H1 (cell line): Measurements from ENCODE around the gene OVCH1. TPM values are rescaled to one million over a fixed set of nuclear protein-coding genes. Genes with fewer than 3 reads are reported as not detected.

Experiments used
- CTCF ChIA-PET: fragments of 300-600 bp; sonication (Branson Sonifier 250); formaldehyde crosslinking; loops from one replicate; lab custom pipeline; 2021; ENCODE audit not compliant: partially characterized antibody; lab: Charles Lee
- POLR2A ChIA-PET: fragments of 300-600 bp; sonication (Branson Sonifier 250); formaldehyde crosslinking; loops from one replicate; lab custom pipeline; 2021; ENCODE audit warnings: inconsistent platforms; ENCODE audit not compliant: partially characterized antibody; lab: Charles Lee
- DNase-seq, 2 experiments: peaks; one replicate each; pipeline versions ENCODE4 v3.0.0 to v3.0.0-alpha.2; 2010 to 2022; ENCODE audit warnings: low spot score in 2 of 2, low read depth in 1 of 2, mixed read lengths in 1 of 2
- FAIRE-seq: peaks from 2 replicates; lab custom pipeline; 2011; peaks lifted over from hg19 to GRCh38; lab: Jason Lieb, UNC
- H2AFZ ChIP-seq: 2 replicates; pipeline ENCODE4 v1.8.1; 2012; ENCODE audit warnings: low read length, inconsistent platforms
- H2AK5ac ChIP-seq: 2 replicates; pipeline ENCODE4 v1.6.1; 2013; ENCODE audit warnings: low read depth, low read length
- H2BK120ac ChIP-seq: replicated peaks from 2 replicates; pipeline ENCODE3; 2013; ENCODE audit warnings: low read depth, low read length, inconsistent platforms
- H2BK12ac ChIP-seq: 2 replicates; pipeline ENCODE4 v1.6.1; 2013; ENCODE audit warnings: low read depth, low read length
- H2BK15ac ChIP-seq: 2 replicates; pipeline ENCODE4 v1.6.1; 2013; ENCODE audit warnings: low read length
- H2BK20ac ChIP-seq: 2 replicates; pipeline ENCODE4 v1.6.1; 2013; ENCODE audit warnings: low read length
- H2BK5ac ChIP-seq: 2 replicates; pipeline ENCODE4 v1.6.1; 2013; ENCODE audit warnings: low read depth, low read length
- H3K14ac ChIP-seq: 2 replicates; pipeline ENCODE4 v1.6.1; 2013; ENCODE audit warnings: inconsistent platforms; ENCODE audit not compliant: insufficient read length
- H3K18ac ChIP-seq: 2 replicates; pipeline ENCODE4 v1.6.1; 2013; ENCODE audit warnings: low read length; ENCODE audit errors: extremely low read depth
- H3K23ac ChIP-seq: 2 replicates; pipeline ENCODE4 v1.6.1; 2013; ENCODE audit warnings: inconsistent platforms; ENCODE audit not compliant: insufficient read length
- H3K23me2 ChIP-seq: 2 replicates; pipeline ENCODE4 v1.6.1; 2013; ENCODE audit warnings: low read depth, low read length
- H3K27ac ChIP-seq: 2 replicates; pipeline ENCODE4 v1.6.1; 2011; ENCODE audit warnings: low read depth, low read length, inconsistent platforms
- H3K27me3 ChIP-seq, 4 experiments: replicated peaks in 1 of 4; 1 replicate in 1 of 4; 2 replicates in 3 of 4; pipeline versions ENCODE4 v1.6.1 to v1.8.1; 2011 to 2013; ENCODE audit warnings: low read length in 3 of 4, mild to moderate bottlenecking in 3 of 4, inconsistent platforms in 2 of 4, mixed read lengths in 2 of 4, moderate library complexity in 1 of 4; ENCODE audit not compliant: control insufficient read depth in 3 of 4, insufficient read depth in 3 of 4; ENCODE audit errors: extremely low read depth in 1 of 4
- H3K36me3 ChIP-seq, 4 experiments: 2 replicates each; pipeline versions ENCODE4 v1.6.1 to v1.8.1; 2011 to 2013; ENCODE audit warnings: mild to moderate bottlenecking in 4 of 4, low read length in 3 of 4, moderate library complexity in 2 of 4, control low read depth in 1 of 4, inconsistent platforms in 1 of 4; ENCODE audit not compliant: insufficient read depth in 4 of 4, control insufficient read depth in 2 of 4
- H3K4ac ChIP-seq: replicated peaks from 2 replicates; pipeline ENCODE3; 2013; ENCODE audit warnings: low read length, low read depth, mixed read lengths, inconsistent platforms; ENCODE audit not compliant: insufficient read length
- H3K4me1 ChIP-seq, 4 experiments: replicated peaks in 1 of 4; 1 replicate in 1 of 4; 2 replicates in 3 of 4; pipeline versions ENCODE4 v1.6.1 to v1.8.1; 2011 to 2013; ENCODE audit warnings: low read length in 3 of 4, inconsistent platforms in 2 of 4, mixed read lengths in 1 of 4; ENCODE audit not compliant: insufficient read depth in 4 of 4, control insufficient read depth in 3 of 4
- H3K4me2 ChIP-seq, 2 experiments: 2 replicates each; pipeline versions ENCODE4 v1.6.1 to v1.8.1; 2011 to 2013; ENCODE audit warnings: low read depth in 2 of 2, low read length in 2 of 2, control low read depth in 1 of 2, inconsistent platforms in 1 of 2, mild to moderate bottlenecking in 1 of 2; ENCODE audit not compliant: insufficient read depth in 1 of 2
- H3K4me3 ChIP-seq, 4 experiments: fragments of 200-600, 300-600 bp in 1 of 4; sonication (generic), shearing (Covaris generic), sonication (Bioruptor Twin) in 1 of 4; 2 replicates each; pipeline versions ENCODE4 v1.5.1 to v1.8.1; 2011 to 2016; ENCODE audit warnings: low read length in 4 of 4, low read depth in 3 of 4, control low read depth in 2 of 4, inconsistent platforms in 2 of 4, mild to moderate bottlenecking in 2 of 4, mixed read lengths in 1 of 4, moderate library complexity in 1 of 4; ENCODE audit not compliant: insufficient read depth in 2 of 4; ENCODE audit errors: extremely low read depth in 1 of 4
- H3K56ac ChIP-seq: replicated peaks from 2 replicates; pipeline ENCODE3; 2013; ENCODE audit warnings: low read depth, mild to moderate bottlenecking, mixed read lengths, low read length, inconsistent platforms; ENCODE audit not compliant: insufficient read length
- H3K79me1 ChIP-seq: 2 replicates; pipeline ENCODE4 v1.6.1; 2013; ENCODE audit warnings: low read depth, low read length, control low read depth
- H3K79me2 ChIP-seq, 2 experiments: 2 replicates each; pipeline versions ENCODE4 v1.6.1 to v1.8.1; 2012 to 2013; ENCODE audit warnings: low read length in 2 of 2, mild to moderate bottlenecking in 2 of 2, inconsistent platforms in 1 of 2; ENCODE audit not compliant: insufficient read depth in 2 of 2, control insufficient read depth in 1 of 2
- H3K9ac ChIP-seq, 4 experiments: replicated peaks in 1 of 4; 1 replicate in 1 of 4; 2 replicates in 3 of 4; pipeline versions ENCODE4 v1.6.1 to v1.8.1; 2011 to 2013; ENCODE audit warnings: low read depth in 3 of 4, low read length in 3 of 4, control low read depth in 2 of 4, mild to moderate bottlenecking in 2 of 4, moderate library complexity in 2 of 4, inconsistent platforms in 1 of 4; ENCODE audit errors: extremely low read depth in 1 of 4
- H3K9me3 ChIP-seq, 2 experiments: 2 replicates each; pipeline versions ENCODE4 v1.6.1 to v1.8.1; 2012 to 2013; ENCODE audit warnings: mild to moderate bottlenecking in 2 of 2, moderate library complexity in 2 of 2, control low read depth in 1 of 2, inconsistent platforms in 1 of 2, low read depth in 1 of 2, low read length in 1 of 2, mixed read lengths in 1 of 2; ENCODE audit not compliant: insufficient read depth in 2 of 2
- H4K20me1 ChIP-seq, 2 experiments: replicated peaks in 1 of 2; 2 replicates each; pipeline versions ENCODE3 to v1.8.1; 2011 to 2013; ENCODE audit warnings: inconsistent platforms in 2 of 2, low read length in 2 of 2, mild to moderate bottlenecking in 1 of 2; ENCODE audit not compliant: insufficient read depth in 2 of 2, control insufficient read depth in 1 of 2
- H4K5ac ChIP-seq: 2 replicates; pipeline ENCODE4 v1.6.1; 2013; ENCODE audit warnings: low read length, low read depth, mixed read lengths, inconsistent platforms; ENCODE audit not compliant: insufficient read length
- H4K8ac ChIP-seq: 2 replicates; pipeline ENCODE4 v1.8.0; 2013; ENCODE audit warnings: mild to moderate bottlenecking, moderate library complexity, low read length, inconsistent platforms; ENCODE audit not compliant: insufficient read depth; ENCODE audit errors: extremely low read depth
- H4K91ac ChIP-seq: replicated peaks from 2 replicates; pipeline ENCODE3; 2013; ENCODE audit warnings: low read length, mixed read lengths, inconsistent platforms; ENCODE audit not compliant: insufficient read length
- BACH1 ChIP-seq: IDR thresholded peaks from 2 replicates; pipeline ENCODE4 v1.6.1; 2012; ENCODE audit warnings: low read length, improper control_type of control experiment
- CBX5 ChIP-seq: fragments of 300-800, 300-1000 bp; sonication (generic); IDR thresholded peaks from 2 replicates; pipeline ENCODE4 v1.7.1; 2016; ENCODE audit warnings: antibody characterized with exemption, low read length, low read depth
- EGR1 ChIP-seq: IDR thresholded peaks from 2 replicates; pipeline ENCODE4 v1.6.1; 2011; ENCODE audit warnings: low read depth, low read length, borderline replicate concordance
- EZH2 ChIP-seq: fragments of 200-600 bp; sonication (generic); IDR thresholded peaks from 2 replicates; pipeline ENCODE4 v1.7.1; 2012; ENCODE audit warnings: low read depth, mild to moderate bottlenecking, moderate library complexity, low read length, inconsistent platforms; ENCODE audit not compliant: severe bottlenecking
- FOSL1 ChIP-seq: IDR thresholded peaks from 2 replicates; pipeline ENCODE4 v1.6.1; 2011; ENCODE audit warnings: mild to moderate bottlenecking, low read depth, low read length, moderate library complexity; ENCODE audit not compliant: insufficient read depth
- GTF2F1 ChIP-seq: IDR thresholded peaks from 2 replicates; pipeline ENCODE4 v1.6.1; 2012; ENCODE audit warnings: low read depth, low read length, improper control_type of control experiment, borderline replicate concordance
- NANOG ChIP-seq: IDR thresholded peaks from 2 replicates; pipeline ENCODE4 v1.6.1; 2011; ENCODE audit warnings: low read length, low read depth, mild to moderate bottlenecking, inconsistent platforms; ENCODE audit not compliant: insufficient read depth, poor library complexity, severe bottlenecking
- POU5F1 ChIP-seq: IDR thresholded peaks from 2 replicates; pipeline ENCODE4 v1.6.1; 2011; ENCODE audit warnings: low read depth, mild to moderate bottlenecking, low read length, moderate library complexity
- WGBS, 2 experiments: shearing (Covaris generic) in 1 of 2; methylation state at CpG; one replicate each; pipeline versions ENCODE4 v1.1.6 to v1.1.7; 2013 to 2015; ENCODE audit warnings: low lambda C conversion rate in 2 of 2, mixed read lengths in 2 of 2, inconsistent platforms in 1 of 2, low coverage in 1 of 2, missing lambda C conversion rate in 1 of 2; ENCODE audit not compliant: insufficient replicate concordance in 2 of 2, insufficient coverage in 1 of 2, insufficient read length in 1 of 2; ENCODE audit errors: extremely low coverage in 1 of 2, missing lambda C conversion rate in 1 of 2; 5-methylcytosine and 5-hydroxymethylcytosine counted together
- polyA plus RNA-seq, 7 experiments: library from polyadenylated mRNA; depleted of rRNA in 3 of 7; stranded (reverse) in 5 of 7; unstranded in 2 of 7; fragments of >200 nt in 5 of 7; fragments of 200-250 nt in 2 of 7; gene quantifications; 1 replicate in 5 of 7; 2 replicates in 1 of 7; 4 replicates in 1 of 7; pipeline versions ENCODE4 v1.2.1 to v1.2.3, GENCODE V29; 2011 to 2013; ENCODE audit warnings: missing spikeins in 2 of 7, mixed read lengths in 2 of 7
- total RNA-seq: library from RNA; stranded (reverse); fragmentation: NEBNext Ultra II Directional; extraction: Animal tissue kit (Norgen Biotek cat#: 25700); gene quantifications from 2 replicates; pipeline ENCODE4 v1.2.1, GENCODE V29; 2021
- TF ChIP-seq, protein P1 (sequence below): IDR thresholded peaks from 2 replicates; pipeline ENCODE4 v1.6.1; 2012; ENCODE audit warnings: low read length, inconsistent platforms
- TF ChIP-seq, protein P2 (sequence below), 3 experiments: IDR thresholded peaks; 1 replicate in 2 of 3; 2 replicates in 1 of 3; pipeline versions ENCODE4 v1.5.1 to v1.6.1; 2011; ENCODE audit warnings: low read length in 3 of 3, mild to moderate bottlenecking in 3 of 3, inconsistent platforms in 2 of 3, low read depth in 1 of 3, moderate library complexity in 1 of 3; ENCODE audit not compliant: insufficient read depth in 1 of 3; ENCODE audit errors: control extremely low read depth in 1 of 3

Gene OVCH1
- total and polyA plus RNA-seq, 2 of the 8 experiments (the other 6 are each of a cell fraction or from before 2014, with no cell fraction given), result 0.07 TPM; not detected in 1

DNA sequence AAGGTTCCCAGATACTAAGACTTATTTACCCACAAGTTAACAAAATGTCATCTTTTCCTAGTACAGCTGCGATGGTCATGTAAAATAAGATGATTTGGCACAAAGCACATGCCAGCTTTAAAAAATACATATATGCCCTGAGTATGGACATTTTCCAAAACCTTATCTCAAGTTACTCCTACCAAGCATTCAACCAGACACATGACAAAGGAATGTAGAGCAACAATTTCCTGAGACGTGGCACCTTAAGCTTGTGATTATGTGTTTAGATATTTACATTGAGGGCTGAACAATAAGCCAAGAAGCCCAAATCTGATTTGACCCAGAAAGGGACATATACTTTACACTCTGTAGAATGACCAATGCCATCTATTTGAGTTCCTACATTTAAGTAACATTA, 24.5 kb upstream of the OVCH1 start:
- H4K5ac ChIP-seq, result no peak overlapping the region
- H3K4me1 ChIP-seq, result no peaks in the 10 kb centered on the region
- H3K4me3 ChIP-seq, result no peak overlapping the region
- 97% methylated on average over 2 of the region's 2 CpGs; no CpG with 5 or more reads in 1 of the 2 experiments for WGBS, 2 experiments
- no peak overlapping the region for H3K27ac ChIP-seq
- no peaks in the 10 kb centered on the region for H3K79me1 ChIP-seq
- no peak overlapping the region for H2BK120ac ChIP-seq
- no peak overlapping the region for H4K91ac ChIP-seq
- H3K4me2 ChIP-seq, result no peak overlapping the region
- no peak overlapping the region for H3K56ac ChIP-seq
- no peaks in the 10 kb centered on the region for H3K23me2 ChIP-seq
- no peak overlapping the region for H2BK5ac ChIP-seq
- no peak for TF ChIP-seq CBX5
- no peak for TF ChIP-seq NANOG
- TF ChIP-seq EZH2, result no peak
- TF ChIP-seq EGR1, result no peak
- TF ChIP-seq, protein P1, sequence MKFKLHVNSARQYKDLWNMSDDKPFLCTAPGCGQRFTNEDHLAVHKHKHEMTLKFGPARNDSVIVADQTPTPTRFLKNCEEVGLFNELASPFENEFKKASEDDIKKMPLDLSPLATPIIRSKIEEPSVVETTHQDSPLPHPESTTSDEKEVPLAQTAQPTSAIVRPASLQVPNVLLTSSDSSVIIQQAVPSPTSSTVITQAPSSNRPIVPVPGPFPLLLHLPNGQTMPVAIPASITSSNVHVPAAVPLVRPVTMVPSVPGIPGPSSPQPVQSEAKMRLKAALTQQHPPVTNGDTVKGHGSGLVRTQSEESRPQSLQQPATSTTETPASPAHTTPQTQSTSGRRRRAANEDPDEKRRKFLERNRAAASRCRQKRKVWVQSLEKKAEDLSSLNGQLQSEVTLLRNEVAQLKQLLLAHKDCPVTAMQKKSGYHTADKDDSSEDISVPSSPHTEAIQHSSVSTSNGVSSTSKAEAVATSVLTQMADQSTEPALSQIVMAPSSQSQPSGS, result no peak
- no peak for TF ChIP-seq POU5F1
- no peak for TF ChIP-seq GTF2F1
- TF ChIP-seq BACH1, result no peak
- TF ChIP-seq, protein P2, sequence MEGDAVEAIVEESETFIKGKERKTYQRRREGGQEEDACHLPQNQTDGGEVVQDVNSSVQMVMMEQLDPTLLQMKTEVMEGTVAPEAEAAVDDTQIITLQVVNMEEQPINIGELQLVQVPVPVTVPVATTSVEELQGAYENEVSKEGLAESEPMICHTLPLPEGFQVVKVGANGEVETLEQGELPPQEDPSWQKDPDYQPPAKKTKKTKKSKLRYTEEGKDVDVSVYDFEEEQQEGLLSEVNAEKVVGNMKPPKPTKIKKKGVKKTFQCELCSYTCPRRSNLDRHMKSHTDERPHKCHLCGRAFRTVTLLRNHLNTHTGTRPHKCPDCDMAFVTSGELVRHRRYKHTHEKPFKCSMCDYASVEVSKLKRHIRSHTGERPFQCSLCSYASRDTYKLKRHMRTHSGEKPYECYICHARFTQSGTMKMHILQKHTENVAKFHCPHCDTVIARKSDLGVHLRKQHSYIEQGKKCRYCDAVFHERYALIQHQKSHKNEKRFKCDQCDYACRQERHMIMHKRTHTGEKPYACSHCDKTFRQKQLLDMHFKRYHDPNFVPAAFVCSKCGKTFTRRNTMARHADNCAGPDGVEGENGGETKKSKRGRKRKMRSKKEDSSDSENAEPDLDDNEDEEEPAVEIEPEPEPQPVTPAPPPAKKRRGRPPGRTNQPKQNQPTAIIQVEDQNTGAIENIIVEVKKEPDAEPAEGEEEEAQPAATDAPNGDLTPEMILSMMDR (IDR thresholded peaks at IDR 0.05; ENCODE audit: control extremely low read depth in 1 of 3, insufficient read depth in 1 of 3, low read depth in 1 of 3, low read length in 3 of 3), result no peak
- TF ChIP-seq FOSL1, result no peak
- TF ChIP-seq, all 59 proteins: peak for 0
- POLR2A ChIA-PET, result no interaction called here
- peaks cover 0 to 6% (median 0%) of the 10 kb centered on the region in 4 experiments; a peak in 2 of 8 replicates for H3K36me3 ChIP-seq
- H3K9ac ChIP-seq, result no peak overlapping the region
- no peak overlapping the region for H2BK15ac ChIP-seq
- no peaks in the 10 kb centered on the region for H3K9me3 ChIP-seq
- H3K4ac ChIP-seq, result no peak overlapping the region
- no peak overlapping the region for H3K23ac ChIP-seq
- FAIRE-seq, result no peak
- H3K14ac ChIP-seq, result no peak overlapping the region
- CTCF ChIA-PET, result interaction anchor here (1.4 to 4.3 kb wide), 5 partner anchors 15 to 380 kb away, joined by 3 to 25 read pairs (median 4); no protein-coding TSS in a partner anchor
- no peak for DNase-seq
- H2AFZ ChIP-seq, result no peak overlapping the region
- no peak overlapping the region for H4K8ac ChIP-seq
- H3K18ac ChIP-seq, result no peak overlapping the region
- no peaks in the 10 kb centered on the region for H4K20me1 ChIP-seq
- no peak overlapping the region for H2BK20ac ChIP-seq
- H3K27me3 ChIP-seq, result no peaks in the 10 kb centered on the region
- H3K79me2 ChIP-seq, result no peaks in the 10 kb centered on the region
- H2AK5ac ChIP-seq, result no peak overlapping the region
- H2BK12ac ChIP-seq, result no peak overlapping the region
